Hair follicle dermal papilla cell (primary cell): Measurements from ENCODE around the gene DXO. TPM values are rescaled to one million over a fixed set of nuclear protein-coding genes. Genes with fewer than 3 reads are reported as not detected.

ENCODE experiments used
- small RNA-seq: library from RNA; depleted of rRNA; stranded (forward); fragments of <200 nt; gene quantifications from one replicate; pipeline ENCODE3, GENCODE V24; 2012
- total RNA-seq: library from RNA; depleted of rRNA; stranded (reverse); fragments of >200 nt; gene quantifications from 2 replicates; pipeline ENCODE4 v1.2.3, GENCODE V29; 2012

The DXO gene
- total RNA-seq, result 21.1 and 21.3 TPM in 2 replicates

GRCh38 chr6:31971993-31972708, at the start of gene DXO:
DXO (minus strand) TSS chr6:31972138; CDS start chr6:31971675, 463 bp downstream.

GRCh38 chr6:32014547-32014946, 42.6 kb upstream of the DXO start, which contains the start of gene C4B:
C4B (plus strand) TSS chr6:32014795; CDS start chr6:32014846, 51 bp downstream.

GRCh38 chr6:31981744-31982143, 9.8 kb upstream of the DXO start, which contains the start of gene C4A:
C4A (plus strand) TSS chr6:31982057; CDS start chr6:31982108, 51 bp downstream.

GRCh38 chr6:31958741-31959739, 12.9 kb downstream of the DXO start, which contains the start of the genes NELFE and SKIC2:
NELFE (minus strand) TSS chr6:31958971; CDS start chr6:31958446, 525 bp downstream.
SKIC2 (plus strand) TSS chr6:31959175; CDS start chr6:31959193, 18 bp downstream.

GRCh38 chr6:31945507-31946369, 26.2 kb downstream of the DXO start, which contains the start of gene CFB:
CFB (plus strand) TSS chr6:31946095; CDS start chr6:31946222, 127 bp downstream.

GRCh38 chr6:31927242-31927862, 44.6 kb downstream of the DXO start, which contains the start of gene C2:
C2 (plus strand) TSS chr6:31927717; CDS start chr6:31927753, 36 bp downstream.

Small RNA genes lying within 50 kb of the gene (small RNA-seq; reads per million reads assigned to genes)
- gene AL645922.1, result not detected

Other genes starting within 250 kb of the DXO start
- not detected in 2 replicates for gene MPIG6B, start 248.8 kb downstream of the DXO start, total RNA-seq
- gene DDAH2, start 242.8 kb downstream of the DXO start, total RNA-seq, result 62.3 and 78.3 TPM in 2 replicates
- gene CLIC1, start 235.6 kb downstream of the DXO start, total RNA-seq, result 499 and 664 TPM in 2 replicates
- 9.6 and 11.7 TPM in 2 replicates for gene MSH5, start 232.1 kb downstream of the DXO start, total RNA-seq
- 0.61 TPM in 1 of 2 replicates, not detected in the other for gene SAPCD1, start 209.5 kb downstream of the DXO start, total RNA-seq
- under 0.01 and 0.97 TPM in 2 replicates for gene VWA7, start 194.8 kb downstream of the DXO start, total RNA-seq
- 48.5 and 60.0 TPM in 2 replicates for gene VARS1, start 176.4 kb downstream of the DXO start, total RNA-seq
- gene LSM2, start 165.2 kb downstream of the DXO start, total RNA-seq, result 15.1 and 19.4 TPM in 2 replicates
- gene HSPA1L, start 156.9 kb downstream of the DXO start, total RNA-seq, result 0.73 and 0.97 TPM in 2 replicates
- gene HSPA1A, start 156.6 kb downstream of the DXO start, total RNA-seq, result 148 and 178 TPM in 2 replicates
- gene HSPA1B, start 144.4 kb downstream of the DXO start, total RNA-seq, result 149 and 152 TPM in 2 replicates
- 74.3 and 76.3 TPM in 2 replicates for gene NEU1, start 109.3 kb downstream of the DXO start, total RNA-seq
- not detected in 2 replicates for gene SLC44A4, start 93.1 kb downstream of the DXO start, total RNA-seq
- 55.6 and 57.8 TPM in 2 replicates for gene EHMT2, start 74.4 kb downstream of the DXO start, total RNA-seq
- 2.3 and 4.4 TPM in 2 replicates for gene ZBTB12, start 70.1 kb downstream of the DXO start, total RNA-seq
- gene C2, start 44.4 kb downstream of the DXO start, total RNA-seq, result 2.1 and 3.3 TPM in 2 replicates
- 13.5 and 31.3 TPM in 2 replicates for gene CFB, start 26.0 kb downstream of the DXO start, total RNA-seq
- gene NELFE, start 13.2 kb downstream of the DXO start, total RNA-seq, result 81.9 and 97.9 TPM in 2 replicates
- 47.5 and 61.8 TPM in 2 replicates for gene SKIC2, start 13.0 kb downstream of the DXO start, total RNA-seq
- 4.9 and 6.8 TPM in 2 replicates for gene C4A, start 9.9 kb upstream of the DXO start, total RNA-seq
- gene C4B, start 42.7 kb upstream of the DXO start, total RNA-seq, result 2.1 and 2.8 TPM in 2 replicates
- 0.12 TPM in 1 of 2 replicates, not detected in the other for gene CYP21A2, start 66.3 kb upstream of the DXO start, total RNA-seq
- 4.1 and 7.4 TPM in 2 replicates for gene TNXB, start 137.2 kb upstream of the DXO start, total RNA-seq
- gene ATF6B, start 156.1 kb upstream of the DXO start, total RNA-seq, result 19.3 and 30.8 TPM in 2 replicates
- 5.5 TPM in 2 replicates for gene FKBPL, start 158.2 kb upstream of the DXO start, total RNA-seq
- 0.16 TPM in 1 of 2 replicates, not detected in the other for gene PRRT1, start 179.8 kb upstream of the DXO start, total RNA-seq
- 9.9 and 11.5 TPM in 2 replicates for gene PPT2, start 182.0 kb upstream of the DXO start, total RNA-seq
- 0.97 and 1.9 TPM in 2 replicates for gene EGFL8, start 192.5 kb upstream of the DXO start, total RNA-seq
- 28.1 and 37.0 TPM in 2 replicates for gene AGPAT1, start 203.9 kb upstream of the DXO start, total RNA-seq
- gene RNF5, start 206.3 kb upstream of the DXO start, total RNA-seq, result 24.7 and 44.4 TPM in 2 replicates
- gene AGER, start 212.1 kb upstream of the DXO start, total RNA-seq, result 0.16 TPM in 1 of 2 replicates, not detected in the other
- 28.9 and 34.7 TPM in 2 replicates for gene PBX2, start 218.1 kb upstream of the DXO start, total RNA-seq
- 3.1 and 4.7 TPM in 2 replicates for gene GPSM3, start 220.5 kb upstream of the DXO start, total RNA-seq